HG03378 (cell line): ENCODE data around the gene MGAM2.

Experiments
- ATAC-seq: cut with Tn5 transposase; IDR thresholded peaks from one replicate; pipeline ENCODE4 v1.9.1; 2021; ENCODE audit warnings: mild to moderate bottlenecking, moderate library complexity; ENCODE audit not compliant: unreplicated experiment

MGAM2 gene

DNA sequence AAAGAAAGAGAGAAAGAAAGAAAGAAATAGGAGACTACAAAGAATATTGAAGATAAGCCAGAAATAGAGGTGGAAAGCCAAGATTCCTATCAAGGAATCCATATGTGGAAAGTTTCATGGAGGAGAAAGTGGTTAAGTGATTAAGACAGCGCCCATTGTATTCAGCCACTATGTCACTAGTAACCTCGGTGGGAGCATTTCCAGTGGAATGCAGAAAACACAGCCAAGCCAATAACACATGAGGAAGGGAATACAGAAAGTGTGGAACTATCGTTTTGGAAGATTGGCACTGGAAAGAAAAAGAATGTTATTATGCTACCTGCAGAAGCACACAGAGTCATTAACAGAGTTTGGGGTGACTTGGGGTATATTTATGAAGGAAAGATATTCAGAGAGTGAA is 2.7 kb downstream of the MGAM2 start:
- ATAC-seq: no peak

DNA sequence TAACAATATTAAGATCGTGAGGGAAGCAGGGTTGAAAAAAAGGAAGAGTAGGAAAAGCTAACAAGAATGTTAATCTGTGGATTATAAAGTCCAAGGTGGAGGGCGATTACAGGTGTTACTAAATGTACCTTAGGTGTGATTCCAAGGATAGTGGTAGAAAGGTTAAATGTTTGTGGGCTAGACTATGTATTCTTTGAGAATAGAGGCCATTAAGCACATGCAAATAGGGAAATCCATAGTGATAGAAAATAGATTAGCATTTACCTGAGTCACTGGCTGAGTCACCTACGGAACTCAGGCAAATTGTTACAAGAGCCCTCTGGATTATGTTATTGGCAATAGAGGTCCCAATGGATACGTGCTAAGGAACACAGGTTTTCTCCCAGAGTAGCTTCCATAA is 9.0 kb downstream of the MGAM2 start:
- ATAC-seq: no peak

DNA sequence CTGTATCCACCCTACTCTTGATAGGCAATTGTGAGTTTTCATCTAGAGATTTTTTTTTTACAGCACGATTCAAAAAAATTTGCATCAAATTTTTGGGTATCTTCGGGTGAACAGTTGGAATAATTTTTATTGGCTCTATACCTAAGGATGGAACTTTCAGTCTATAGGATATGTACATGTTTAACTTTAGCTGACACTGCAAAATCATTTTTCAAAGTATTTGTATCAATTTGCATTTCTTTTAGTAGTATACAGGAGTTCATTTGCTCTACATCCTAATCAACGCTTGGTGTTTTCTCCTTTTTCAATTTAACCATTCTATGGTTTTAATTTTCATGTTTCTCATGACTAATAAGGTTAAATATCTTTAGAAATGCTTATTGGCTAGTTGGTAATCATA is 11.7 kb downstream of the MGAM2 start:
- no peak for ATAC-seq

DNA sequence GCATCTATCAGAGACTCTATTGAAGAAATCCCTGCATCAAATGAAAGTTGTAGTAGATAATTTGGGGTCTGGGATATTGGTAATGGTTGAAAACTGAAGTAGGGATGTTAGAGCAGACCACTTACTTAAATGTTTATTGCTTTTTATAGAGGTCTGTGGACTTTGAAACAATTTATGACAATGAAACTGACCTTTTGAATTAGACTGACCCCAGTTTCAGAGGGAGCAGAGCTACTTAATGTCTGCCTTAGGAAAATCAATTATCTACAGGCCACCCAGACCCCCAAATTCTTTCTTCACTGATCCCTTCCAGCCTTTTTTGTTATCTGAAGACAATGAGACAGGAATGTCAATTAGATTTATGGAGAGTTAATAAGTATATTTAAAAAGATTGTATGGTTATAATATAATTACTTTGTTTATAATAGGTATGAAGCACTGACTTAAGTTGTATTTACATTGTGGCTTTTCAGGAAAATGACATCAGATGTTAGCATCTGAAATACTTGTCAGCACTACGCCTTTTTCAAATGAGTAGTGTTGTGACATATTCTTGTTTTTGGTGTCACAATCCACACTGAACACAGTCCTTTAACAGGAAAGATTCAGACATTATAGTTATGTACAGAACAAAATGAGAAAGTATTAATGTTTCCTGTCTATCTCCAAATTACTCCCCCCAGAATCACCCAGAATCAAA is 13.9 kb downstream of the MGAM2 start:
- ATAC-seq: no peak

DNA sequence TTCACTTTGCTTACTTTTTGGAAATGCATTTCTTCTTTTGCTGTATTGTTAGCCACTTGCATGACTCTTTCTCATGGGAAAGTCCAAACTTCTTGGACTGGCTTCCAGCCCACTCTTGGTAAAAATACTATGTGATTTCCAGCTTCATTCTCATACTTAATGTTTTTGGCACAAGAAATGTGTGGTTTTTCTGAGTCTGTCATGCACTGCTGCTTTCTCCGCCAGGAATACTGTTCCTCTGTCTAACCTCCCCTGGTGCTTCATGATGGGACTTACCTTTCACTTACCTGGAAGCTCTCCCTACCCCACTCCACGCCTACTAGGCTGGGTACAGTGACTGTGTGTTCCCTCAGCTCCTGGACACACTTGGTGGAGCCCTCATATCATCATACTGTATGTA is 18.7 kb downstream of the MGAM2 start:
- no peak for ATAC-seq

DNA sequence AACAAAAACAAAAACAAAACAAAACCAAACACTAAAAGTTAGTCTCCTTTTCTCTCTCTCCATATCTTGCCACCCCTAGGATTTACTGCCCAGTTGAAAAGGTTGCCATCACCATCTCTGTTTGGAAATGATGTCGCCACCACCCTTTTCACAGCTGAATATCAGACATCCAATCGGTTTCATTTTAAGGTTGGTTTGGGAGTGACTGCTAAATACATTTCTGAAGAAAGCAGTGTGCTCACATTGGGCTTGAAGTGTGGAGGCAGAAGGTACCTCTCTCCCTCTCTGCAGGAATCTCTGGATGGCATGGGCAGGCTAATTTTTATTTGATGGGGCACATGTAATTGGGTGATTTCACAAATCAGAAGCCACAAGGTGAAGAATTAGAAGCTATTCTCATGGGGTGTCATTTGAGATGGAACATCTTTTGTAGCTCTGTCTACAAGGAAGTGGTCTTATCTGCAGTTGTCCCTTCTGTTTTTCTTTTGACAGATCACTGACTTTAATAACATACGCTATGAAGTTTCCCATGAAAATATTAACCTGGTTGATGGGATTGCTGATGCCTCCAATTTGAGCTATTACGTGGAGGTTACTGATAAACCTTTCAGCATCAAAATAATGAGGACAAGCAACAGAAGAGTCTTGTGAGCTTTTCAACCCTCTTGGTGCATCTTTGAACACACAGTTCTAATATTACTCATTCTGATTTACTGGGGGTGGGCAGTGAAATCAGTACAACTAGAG is 20.1 kb downstream of the MGAM2 start:
- ATAC-seq: no peak

DNA sequence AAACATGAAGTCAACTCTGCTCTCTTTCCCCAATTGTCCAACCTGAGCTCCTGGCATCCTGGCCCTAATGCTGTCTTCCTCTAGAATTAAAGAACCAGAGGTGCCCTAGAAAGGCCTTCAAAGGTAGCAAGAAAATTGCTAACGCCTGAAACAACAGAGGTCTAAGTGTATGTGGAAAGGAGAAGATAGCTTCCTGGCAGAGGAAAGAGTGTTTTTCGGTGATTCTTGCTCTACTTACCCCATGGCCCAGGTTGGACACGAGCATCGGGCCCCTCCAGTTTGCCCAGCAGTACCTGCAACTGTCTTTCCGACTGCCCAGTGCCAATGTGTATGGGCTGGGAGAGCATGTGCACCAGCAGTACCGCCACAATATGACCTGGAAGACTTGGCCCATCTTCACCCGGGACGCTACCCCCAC is 22.2 kb downstream of the MGAM2 start:
- ATAC-seq: no peak

DNA sequence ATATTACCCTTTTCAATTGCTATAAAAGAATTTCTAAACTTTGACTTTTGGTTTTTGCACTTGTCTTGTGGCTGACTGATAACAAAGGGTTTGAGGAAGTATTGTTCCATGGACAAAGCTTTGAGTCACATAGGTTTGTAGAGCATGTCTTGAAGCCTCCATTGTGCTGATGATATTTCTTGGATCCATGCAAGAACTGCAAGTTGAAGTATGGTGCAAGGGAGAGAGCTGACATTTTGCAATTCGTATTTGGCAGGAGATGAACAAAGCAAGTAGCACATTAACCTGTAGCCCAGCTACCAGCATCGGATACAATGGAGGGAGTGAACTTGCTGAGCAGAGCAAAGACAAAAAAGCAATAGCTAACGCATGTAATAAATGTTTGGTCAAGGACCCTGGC is 23.4 kb downstream of the MGAM2 start:
- no peak for ATAC-seq

DNA sequence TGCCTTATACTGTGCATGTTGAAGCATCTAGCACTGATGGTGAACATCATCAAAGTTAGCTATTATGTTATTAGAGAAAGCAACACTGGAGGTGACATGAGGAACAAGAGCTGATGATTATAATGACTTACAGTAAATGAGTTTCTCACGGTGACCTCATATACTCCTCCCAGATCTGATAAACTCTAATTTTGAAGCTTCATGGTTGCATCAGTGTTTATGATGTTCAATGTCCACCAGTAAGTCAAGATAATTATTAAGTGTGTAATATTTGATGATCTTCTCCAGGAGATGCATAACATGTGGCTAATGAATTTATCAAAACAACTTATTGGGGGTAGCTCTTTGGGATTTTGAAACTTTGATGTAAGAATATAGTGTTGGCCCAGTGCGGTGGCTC is 27.5 kb downstream of the MGAM2 start:
- no peak for ATAC-seq

DNA sequence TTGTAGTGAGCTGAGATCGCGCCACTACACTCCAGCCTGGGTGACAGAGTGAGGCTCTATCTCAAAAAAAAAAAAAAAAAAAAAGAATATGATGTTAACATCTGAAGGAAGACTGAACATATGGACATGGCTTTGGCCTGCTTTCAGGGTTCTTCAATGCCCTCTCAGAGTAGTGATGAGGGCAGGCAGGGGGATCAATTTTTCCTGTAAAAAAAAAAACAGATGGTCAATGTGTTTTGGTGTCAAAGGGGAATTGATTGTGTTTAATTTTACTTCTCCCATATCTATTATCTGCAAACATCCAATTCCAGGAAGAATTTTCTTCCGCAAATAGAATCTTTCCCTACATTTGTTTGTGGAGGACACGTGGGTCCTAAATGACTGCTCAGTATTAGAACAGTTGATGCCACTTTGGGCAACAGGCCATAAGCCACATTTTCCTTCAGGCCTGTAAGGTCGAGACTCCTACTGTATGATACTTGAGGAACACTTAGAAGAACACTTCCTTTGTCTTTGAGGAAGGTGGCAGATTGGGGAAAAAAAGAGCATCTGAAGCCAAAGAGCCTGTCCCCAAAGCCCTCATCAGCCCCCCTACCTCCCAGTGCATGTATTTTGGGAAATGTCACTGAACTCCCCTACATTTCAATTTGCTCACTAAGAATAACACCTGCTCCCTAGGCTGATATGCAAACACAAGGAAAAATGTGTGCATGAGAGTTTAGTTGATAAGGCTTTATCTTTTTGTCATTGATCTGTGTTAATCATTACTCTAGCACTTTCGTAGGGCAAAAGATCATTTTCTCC is 28.3 kb downstream of the MGAM2 start:
- ATAC-seq: no peak

DNA sequence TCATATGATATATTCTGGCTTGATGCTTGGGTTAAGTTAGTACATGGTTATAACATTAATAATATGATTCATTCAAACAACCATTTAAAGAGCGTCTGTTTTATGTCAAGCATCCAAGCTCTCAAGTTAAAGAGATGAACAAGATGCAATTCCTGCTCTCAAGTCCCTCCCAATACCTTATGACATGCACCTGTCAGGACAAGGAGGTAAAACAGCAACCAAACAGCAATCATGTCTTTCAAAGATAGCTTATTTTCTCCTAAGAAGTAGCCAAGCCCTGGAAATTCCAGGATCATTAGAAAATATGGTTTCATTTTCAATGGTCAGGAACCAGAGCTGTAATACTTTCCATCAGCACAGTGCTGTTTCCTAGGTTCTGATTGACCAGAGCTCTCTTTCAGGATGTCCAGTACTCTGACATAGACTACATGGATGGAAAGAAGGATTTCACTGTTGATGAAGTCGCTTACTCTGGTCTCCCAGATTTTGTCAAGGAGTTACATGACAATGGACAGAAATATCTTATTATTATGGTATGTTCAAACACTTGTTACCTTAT is 29.0 kb downstream of the MGAM2 start:
- ATAC-seq: no peak

DNA sequence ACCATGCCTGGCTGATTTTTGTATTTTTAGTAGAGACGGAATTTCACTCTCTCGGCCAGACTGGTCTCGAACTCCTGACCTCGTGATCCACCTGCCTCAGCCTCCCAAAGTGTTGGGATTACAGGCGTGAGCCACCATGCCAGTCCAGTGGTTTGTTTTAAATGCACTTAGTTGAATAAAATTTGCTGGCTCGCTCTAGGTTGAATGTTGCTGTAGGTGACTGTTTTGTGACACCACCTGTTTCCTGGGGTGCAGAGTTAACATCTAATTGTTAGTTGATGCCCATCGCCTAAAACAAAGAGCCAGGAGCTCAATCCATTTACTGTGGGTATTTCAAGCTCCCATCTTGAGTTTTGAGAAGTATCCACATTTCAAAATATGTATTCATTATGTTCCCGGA is 31.2 kb downstream of the MGAM2 start:
- ATAC-seq: no peak

DNA sequence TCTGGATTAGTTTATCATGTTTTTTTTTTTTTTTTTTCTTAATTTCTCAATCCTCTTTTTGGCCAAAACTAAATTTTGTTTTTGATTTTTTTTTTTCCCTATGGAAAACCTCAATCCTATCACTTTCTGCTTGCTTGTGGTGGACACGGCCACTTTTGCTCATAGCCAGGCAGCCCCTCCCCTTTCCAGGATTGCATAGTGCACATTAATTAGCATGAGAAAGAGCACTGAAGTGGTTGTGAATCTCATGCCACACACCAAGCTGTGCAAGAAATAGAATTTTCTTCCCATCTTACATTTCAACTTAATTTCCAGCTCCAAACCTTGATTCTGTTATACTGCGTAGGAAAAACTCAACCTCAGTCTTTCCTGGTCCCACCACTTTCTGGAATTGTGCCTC is 34.6 kb downstream of the MGAM2 start:
- ATAC-seq: no peak

DNA sequence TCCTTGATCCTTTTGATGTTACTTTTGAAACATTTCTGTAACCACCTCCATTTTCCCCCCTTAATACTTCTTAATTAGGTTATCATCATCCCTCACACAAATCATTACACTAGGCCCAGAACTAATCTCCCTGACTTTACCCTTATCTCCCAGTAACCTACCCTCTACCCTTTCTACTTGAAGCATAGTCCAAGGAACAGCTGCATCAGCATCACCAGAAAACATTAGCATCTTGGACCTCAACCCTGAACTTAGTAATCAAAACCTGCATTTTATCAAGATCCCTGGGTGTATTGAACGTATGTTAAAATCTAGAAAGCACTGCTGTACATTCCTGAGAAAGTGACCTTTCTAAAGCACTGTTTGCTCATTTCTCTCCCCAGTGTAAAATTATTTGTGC is 38.8 kb downstream of the MGAM2 start:
- ATAC-seq: no peak

DNA sequence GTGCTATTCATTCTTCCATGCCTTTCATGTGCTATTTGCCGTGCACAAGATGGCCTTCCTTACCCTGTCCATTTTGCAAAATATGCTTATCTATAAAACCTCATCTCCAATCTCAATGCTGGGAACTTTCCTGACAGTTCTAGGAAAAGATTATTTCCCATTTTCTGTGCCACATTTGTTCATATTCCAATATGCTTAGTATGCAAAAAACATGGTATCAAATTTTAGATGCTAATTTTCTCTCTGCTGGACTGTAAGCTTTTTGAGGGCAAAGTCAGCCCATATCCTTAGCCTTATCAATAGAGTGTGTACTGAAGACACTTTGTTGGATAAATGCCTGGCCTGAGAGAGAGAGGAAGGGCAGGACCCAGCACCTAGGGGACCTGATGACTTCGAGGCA is 39.4 kb downstream of the MGAM2 start:
- ATAC-seq: no peak

DNA sequence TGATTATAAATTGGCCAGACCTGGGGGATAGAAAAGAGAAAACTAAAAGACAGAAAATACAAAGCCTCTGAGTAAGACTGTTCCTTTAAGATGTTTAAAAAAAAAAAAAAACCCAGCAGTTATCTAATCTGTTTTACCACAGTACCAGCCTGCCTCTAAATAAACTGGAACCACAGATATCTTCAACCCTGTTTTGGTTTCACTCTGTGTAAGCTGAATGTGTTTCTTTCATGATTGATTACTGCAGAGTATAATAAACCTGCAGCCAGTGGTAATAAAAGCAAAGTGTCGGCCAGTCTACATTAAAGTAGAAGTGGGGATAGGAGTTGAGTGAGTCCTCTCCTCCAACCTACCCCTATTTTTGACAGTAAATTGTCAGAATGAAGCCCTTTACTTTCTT is 40.6 kb downstream of the MGAM2 start:
- ATAC-seq: no peak

DNA sequence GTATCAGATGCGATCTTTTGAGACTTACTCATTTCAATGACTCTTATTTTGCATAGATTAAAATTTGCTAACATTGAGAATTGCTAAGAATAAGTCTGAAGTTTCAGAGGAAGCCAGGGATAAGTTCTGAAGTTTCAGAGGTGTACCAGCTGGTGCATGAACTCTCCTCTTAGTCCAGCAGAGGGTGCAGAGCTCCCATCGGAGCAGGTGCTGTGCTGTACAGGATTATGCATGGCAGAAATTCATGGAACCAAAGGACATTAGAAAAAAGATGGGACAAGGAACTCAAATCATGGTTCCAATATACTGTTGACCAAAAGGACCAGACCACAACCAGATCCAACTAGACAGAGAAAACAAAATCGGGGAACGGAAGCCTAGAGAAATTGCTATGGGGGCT is 41.9 kb downstream of the MGAM2 start:
- no peak for ATAC-seq

DNA sequence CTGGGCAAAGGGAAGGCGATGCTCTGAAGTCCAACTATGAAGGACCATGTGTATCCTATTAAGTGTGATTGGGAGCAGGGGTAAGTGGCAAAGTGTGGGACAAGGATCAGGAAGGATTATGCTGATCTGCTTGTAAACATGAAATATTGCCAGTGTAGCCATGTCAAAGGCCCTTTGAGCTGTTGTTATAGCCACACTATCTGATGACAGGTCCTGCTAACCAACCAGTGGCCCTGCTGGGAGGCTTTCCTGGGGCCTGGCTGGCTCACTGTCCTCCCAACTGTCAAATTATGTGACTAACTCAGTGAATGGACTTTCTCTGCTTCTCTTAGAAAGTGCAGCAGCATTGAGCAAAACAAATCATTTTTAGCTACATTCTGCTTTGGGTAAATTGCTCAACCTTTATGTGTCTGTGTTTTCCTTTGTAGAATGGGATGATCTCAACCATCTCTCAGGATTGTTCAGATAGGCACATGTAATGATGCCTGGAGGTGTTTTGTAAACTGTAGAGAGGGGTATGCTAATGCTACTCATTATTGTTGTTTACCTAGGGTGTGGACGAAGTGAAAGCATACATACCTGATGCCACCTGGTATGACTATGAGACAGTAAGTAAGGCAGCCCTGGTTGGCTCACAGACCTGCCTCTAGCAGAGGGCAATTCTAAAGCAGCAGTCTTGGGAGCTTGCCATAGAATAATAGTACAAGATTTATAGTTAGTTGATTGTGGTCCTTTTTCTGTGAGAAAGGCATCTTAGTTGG is 47.4 kb downstream of the MGAM2 start:
- no peak for ATAC-seq

DNA sequence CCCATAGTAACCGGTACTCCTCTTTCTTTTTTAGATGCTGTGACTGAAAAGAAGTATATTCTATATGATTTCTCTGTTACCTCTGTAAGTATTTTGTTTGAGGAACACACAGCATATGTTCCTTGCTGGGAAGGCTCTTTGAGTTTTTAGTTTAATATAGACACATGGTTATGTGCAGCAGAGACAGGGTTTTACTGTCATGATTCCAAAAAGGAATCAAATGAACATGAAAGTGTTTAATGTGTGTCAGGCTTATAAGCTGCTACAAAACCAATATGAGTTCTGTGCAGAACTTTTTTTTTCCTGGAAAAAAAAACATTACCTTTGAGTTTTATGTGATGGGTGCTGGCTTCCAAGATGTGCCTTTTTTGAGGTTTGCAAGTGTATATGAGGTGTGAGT is 50.4 kb downstream of the MGAM2 start:
- ATAC-seq: no peak

DNA sequence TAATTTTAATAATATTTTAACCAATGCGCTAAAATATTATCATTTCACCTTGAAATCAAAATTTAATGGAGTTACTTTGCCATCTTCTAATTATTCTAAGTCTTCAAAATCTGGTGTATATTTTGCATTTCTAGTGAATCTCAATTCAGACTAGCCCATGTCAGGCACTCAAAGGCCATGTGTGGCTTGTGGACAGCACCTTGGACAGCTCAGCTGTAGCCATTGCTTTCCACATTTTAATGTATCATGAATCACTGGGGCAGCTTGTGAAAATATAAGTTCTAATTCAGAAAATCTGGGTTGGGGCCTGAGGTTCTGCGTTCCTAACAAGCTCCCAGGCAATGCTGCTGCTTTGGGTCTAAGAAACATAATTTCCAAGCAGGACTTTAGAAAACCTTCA is 57.2 kb downstream of the MGAM2 start:
- no peak for ATAC-seq

DNA sequence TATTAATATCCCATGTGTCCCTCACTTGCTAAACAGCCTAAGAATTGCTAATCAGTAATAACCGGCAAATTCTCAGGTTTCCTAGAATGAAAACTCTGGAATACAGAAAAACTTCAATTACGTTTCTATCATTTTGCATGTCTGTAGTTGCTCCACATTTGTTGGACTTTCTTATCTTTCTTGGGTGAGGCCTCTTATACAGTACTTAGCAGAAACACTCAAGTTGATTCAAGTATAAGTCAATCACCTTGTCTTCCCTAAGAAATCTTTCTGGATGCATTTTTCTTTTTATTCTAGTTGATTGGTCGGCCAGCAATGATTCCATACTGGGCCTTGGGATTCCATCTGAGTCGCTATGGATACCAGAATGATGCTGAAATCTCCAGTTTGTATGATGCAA is 61.4 kb downstream of the MGAM2 start:
- no peak for ATAC-seq
